Measurements from ENCODE around the gene PANK3.
"Not testable (repeated sequence)": the region's sequence is repeated elsewhere in the genome, so short reads cannot be mapped to it uniquely, and the experiment has no call there.

The PANK3 gene

GRCh38 chr5:168578538-168579487, at the start of gene PANK3:
TSS of gene PANK3 (minus strand) at chr5:168579368. CDS start at chr5:168579283, 85 bp downstream.
- DNase-seq = peak; percentile 3

GRCh38 chr5:168624850-168625364, 45.7 kb upstream of the PANK3 start:
- DNase-seq = no peak

DNA sequence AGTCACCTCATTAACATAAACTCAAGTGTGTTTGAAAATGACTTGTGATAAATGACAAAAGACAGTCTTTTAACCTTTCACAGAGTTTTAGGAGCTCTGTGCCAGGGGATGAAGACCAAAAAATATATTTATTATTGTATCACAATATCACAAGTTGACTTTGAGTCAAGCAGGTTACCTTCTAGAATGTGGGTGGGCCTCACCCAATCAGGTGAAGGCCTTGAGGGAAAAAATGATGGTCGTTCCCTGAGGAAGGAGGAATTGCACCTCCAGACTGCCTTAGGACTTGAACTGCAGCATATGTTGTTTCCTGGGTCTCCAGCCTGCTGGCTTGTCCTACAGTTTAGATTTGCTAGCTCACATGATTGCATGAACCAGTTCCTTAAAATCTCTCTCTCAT, 41.6 kb upstream of the PANK3 start:
- DNase-seq = no peak

- no peak for DNase-seq
These were observed 35.5 kb upstream of the PANK3 start for GRCh38 chr5:168614661-168615060.

DNA sequence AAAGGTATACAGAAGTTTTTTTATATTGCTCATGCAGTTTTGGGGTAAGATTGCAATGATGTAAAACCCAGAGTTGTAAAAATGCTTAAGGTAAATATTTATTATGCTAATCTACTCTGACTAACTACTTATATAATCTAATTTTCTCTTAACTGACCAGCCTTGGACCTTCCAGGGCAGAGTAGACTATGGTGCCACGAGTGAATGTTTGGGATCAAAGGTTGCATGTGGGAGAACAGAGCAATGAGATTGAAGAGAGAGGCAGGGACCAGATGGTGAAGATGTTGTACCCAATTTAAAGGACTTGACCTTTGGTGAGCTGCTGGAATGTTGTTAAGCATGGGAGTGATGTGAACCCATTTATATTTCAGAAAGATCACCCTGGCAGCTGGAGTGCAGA, 34.8 kb upstream of the PANK3 start:
- no peak for DNase-seq

DNA sequence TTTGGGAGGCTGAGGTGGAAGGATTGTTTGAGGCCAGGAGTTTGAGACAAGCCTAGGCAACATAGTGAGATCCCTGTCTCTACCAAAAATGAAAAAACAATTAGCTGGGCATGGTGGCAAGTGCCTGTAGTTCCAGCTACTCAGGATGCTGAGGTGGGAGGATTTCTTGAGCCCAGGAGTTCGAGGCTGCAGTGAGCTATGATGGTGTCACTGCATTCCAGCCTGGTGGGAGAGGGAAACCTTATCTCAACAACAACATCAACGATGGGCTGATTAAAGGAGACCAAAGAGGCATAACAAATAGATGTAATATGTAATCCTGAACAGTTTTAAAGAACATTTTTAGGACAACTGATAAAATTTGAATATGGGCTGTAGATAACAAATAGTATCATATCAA, 34.2 kb upstream of the PANK3 start:
- DNase-seq = no peak

GRCh38 chr5:168612996-168613395, 33.8 kb upstream of the PANK3 start:
- DNase-seq = no peak

- DNase-seq = no peak
These were observed 33.0 kb upstream of the PANK3 start for GRCh38 chr5:168612123-168612522.

- no peak for DNase-seq
These were observed 32.0 kb upstream of the PANK3 start for GRCh38 chr5:168611165-168611564.

DNA sequence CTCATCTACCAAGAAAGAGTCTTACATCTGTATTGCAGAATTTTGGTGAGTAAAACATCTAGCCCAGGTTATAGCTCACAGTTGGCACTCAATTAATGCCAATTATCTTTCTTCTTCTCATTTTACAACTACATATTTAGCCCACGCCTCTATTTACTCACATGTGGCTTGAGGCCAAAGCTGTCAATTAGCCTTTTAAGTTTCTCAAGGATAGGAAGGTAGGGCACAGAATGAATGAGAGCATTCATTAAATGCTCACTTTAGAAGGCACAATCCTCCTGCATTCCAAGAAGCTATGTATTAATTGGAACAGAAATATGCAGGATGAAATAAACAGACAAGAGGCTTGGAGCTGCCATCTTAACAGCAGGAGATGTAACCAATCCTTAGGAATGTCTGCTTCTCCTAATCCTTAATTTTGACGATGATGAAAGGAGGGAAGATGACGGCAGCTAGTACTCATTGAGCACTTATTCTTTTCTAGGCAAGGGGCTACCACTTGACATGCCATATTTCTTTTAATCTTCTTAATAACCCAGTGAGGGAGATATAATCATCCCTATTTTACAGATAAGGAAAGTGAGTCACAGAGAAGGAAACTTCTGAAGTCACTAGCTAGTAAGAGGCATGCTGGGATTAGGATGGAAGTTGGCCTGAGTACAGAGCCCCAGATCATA, 30.8 kb upstream of the PANK3 start:
- no peak for DNase-seq

- no peak for DNase-seq
These were observed 29.7 kb upstream of the PANK3 start for GRCh38 chr5:168608821-168609220.

DNA sequence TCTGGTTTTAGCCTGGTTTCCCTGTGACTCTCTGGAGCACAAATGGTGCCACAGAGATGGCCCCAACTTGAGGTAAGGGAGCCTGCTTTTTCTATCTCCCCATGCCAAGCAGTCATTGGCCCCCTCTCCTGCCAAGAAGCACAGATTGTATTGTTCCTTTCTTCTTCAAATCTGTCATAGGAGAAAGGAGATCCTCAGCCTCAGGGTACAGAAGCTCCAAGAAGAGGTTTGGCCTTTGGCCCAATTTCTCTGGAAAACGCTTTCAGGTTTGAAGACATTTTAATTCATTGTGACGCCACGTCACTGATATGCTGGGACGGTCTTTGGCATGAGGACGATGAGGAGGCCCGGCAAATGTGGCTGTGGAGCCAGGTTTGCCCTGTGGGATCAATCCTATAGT, 29.2 kb upstream of the PANK3 start:
- no peak for DNase-seq

- no peak for DNase-seq
These were observed 28.8 kb upstream of the PANK3 start for GRCh38 chr5:168607946-168608345.

DNA sequence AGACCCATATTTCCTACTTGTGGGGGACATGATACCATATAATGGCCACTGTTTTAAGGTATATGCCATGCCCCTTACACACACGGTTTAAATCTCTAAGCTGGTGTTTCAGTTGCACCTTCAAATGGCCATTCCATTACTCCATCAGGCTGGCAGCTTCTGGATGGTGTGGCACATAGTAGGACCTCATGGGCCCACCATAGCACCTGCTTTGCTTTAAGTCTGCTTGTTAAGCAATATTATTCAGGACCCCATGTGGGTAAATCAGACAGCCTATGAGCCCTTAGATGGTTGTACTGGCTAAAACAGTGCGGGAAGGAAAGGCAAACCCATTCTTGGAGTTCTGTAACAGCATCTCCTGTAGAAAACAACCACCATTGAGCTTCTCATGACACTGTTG, 27.4 kb upstream of the PANK3 start:
- DNase-seq = no peak

DNA sequence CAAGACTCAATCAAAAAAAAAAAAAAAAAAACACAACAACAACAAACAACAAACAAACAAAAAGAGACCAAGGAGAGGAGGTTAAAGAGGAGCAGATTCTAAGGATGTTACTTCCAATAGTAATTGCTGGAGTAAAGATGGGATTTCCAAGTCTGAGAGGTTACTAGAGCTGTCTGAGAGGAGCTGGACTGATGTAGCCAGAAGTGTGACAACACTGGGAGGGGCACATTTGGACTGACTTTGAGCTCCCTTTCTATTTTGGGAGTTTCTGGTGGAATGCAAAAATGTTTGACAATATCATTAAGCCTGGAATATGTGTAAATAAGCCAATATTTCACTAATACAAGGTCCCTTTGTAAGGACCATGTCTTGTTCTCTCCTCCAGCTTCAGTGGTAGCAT, 25.3 kb upstream of the PANK3 start:
- DNase-seq = no peak

DNA sequence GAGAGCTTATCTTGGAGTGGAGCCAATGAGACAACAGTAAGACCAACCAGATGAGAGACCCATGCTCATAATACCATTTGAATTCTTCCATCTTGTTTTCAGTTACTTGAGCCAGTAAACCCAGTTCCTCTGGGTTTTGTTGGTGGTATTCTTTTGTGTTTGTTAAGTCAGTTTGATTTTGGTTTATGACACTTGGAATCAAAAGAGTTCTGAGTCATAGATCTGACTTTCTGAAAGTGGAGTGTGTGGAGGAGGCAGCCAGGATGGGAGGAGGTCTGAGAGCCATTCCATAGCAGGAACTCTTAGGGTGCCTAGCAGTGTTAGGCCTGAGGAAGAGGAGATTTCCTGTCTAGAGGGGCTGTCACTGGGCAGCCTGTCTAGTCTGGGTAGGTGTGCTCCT, 24.6 kb upstream of the PANK3 start:
- no peak for DNase-seq

- no peak for DNase-seq
These were observed 23.3 kb upstream of the PANK3 start for GRCh38 chr5:168602517-168602916.

DNA sequence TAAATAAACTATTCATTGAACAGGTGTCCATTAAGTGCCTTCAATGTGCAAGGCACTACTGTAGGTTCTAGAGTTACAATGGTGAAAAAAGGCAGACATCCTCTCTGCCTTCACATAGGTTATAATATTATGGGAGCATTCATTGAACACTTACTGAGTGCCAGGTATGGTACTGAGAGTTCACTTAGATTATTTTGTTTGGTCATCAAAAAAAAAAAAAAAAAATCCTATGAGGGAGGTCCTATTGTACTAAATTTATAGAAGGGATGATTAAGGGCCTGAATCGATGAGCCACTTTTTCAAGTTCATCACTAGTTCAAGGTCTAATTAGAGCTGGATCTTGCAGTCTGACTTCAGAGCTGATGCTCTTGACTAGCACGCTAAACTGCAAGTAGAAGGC, 22.8 kb upstream of the PANK3 start:
- no peak for DNase-seq

- DNase-seq = no peak
These were observed 21.2 kb upstream of the PANK3 start for GRCh38 chr5:168600409-168600808.

GRCh38 chr5:168599826-168600225, 20.7 kb upstream of the PANK3 start:
- DNase-seq = no peak

DNA sequence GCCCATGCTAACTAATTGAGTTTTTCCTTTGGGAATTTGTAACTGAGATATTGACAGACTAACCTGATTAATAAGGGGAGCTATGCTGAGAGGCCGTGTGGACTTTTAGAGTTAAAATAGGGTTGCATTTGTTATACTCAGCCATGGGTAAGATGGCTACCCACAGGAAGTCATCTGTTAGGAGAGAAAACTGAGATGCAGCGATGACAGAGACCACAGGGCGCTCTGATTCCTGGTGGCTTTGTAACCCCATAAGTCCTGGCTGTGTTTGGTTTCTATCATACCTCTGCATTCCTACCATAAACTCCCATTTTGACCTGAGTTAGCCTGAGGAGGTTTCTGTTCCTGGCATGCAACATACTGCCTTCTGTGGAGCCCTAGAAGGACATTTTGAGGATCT, 19.5 kb upstream of the PANK3 start:
- no peak for DNase-seq

GRCh38 chr5:168596927-168597326, 17.8 kb upstream of the PANK3 start:
- no peak for DNase-seq

GRCh38 chr5:168596122-168596521, 17.0 kb upstream of the PANK3 start:
- DNase-seq = not testable (repeated sequence)

GRCh38 chr5:168592014-168592368, 12.8 kb upstream of the PANK3 start:
- no peak for DNase-seq

All from activated effector memory CD4-positive, alpha-beta T cell treated with Interleukin-2 at 50 U/mL for 16 hours (primary cell).